ENCODE results near the gene CCDC200. TPM values are rescaled to one million over a fixed set of nuclear protein-coding genes. Genes with fewer than 3 reads are reported as not detected.
A peak's percentile ranks its signal among the peaks of the same experiment; 100 is the strongest.
"Not testable (repeated sequence)": the region's sequence is repeated elsewhere in the genome, so short reads cannot be mapped to it uniquely, and the experiment has no call there.

CCDC200 gene
- not detected for total RNA-seq

GRCh38 chr17:43228020-43228782, at the start of gene CCDC200:
Gene CCDC200 (minus strand): TSS chr17:43228623. CDS start chr17:43228554, 69 bp downstream.
- DNase-seq (ENCODE audit: low spot score in 2 of 2); intact Hi-C loops (cut with DNase I; ENCODE audit: low total_unique reads); H3K4me3 ChIP-seq (ENCODE audit: low read depth, poor library complexity, severe bottlenecking): not testable (repeated sequence)
- no CpG with 5 or more reads among the region's 7 CpGs for WGBS, 2 donors

- DNase-seq (ENCODE audit: low spot score in 2 of 2); H3K4me3 ChIP-seq (ENCODE audit: low read depth, poor library complexity, severe bottlenecking); intact Hi-C loops (cut with DNase I; ENCODE audit: low total_unique reads): not testable (repeated sequence)
- WGBS, 2 donors: no CpG with 5 or more reads among the region's 30 CpGs
Observed at GRCh38 chr17:43272914-43273313, 44.5 kb upstream of the CCDC200 start.

GRCh38 chr17:43272483-43272882, 44.1 kb upstream of the CCDC200 start:
- intact Hi-C loops (cut with DNase I; ENCODE audit: low total_unique reads); H3K4me3 ChIP-seq (ENCODE audit: low read depth, poor library complexity, severe bottlenecking): not testable (repeated sequence)
- DNase-seq (ENCODE audit: low spot score in 2 of 2): peak in 1 of 2 donors; percentile 1
- WGBS, 2 donors: no CpG with 5 or more reads among the region's 12 CpGs

DNA sequence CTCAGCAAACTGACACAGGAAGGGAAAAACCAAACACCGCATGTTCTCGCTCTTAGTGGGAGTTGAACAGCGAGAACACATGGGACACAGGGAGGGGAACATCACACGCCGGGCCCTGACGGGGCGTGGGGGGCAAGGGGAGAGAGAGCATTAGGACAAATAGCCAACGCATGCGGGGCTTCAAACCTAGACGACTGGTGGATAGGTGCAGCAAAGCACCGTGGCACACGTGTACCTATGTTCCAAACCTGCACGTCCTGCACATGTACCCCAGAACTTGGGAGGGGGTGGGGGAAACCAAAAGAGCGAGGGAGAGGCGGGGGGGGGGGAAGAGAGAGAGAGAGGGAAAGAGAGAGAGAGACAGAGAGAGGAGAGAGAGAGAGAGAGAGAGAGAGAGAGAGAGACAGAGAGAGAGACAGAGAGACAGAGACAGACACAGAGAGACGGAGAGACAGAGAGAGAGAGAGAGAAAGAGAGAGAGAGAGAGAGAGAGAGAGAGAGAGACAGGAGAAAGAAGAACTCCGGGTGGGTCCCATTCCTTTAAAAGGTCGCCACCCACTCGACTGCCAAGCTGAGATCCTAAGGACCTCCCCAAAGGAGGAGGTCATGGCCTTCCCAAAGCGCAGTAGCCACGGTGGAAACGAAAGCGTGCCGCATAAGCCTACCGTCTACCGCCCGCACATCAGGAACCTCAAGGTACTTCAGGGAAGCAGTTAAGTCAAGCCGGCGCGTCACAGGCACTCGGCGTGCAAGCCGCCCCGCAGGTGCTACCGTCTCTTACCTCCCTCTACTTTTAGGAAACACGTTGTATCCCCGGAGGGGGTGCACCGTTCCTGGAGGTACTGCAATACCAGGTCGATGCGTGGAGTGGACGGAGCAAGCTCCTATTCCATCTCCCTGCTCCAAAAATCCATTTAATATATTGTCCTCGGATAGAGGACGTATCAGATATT, 42.4 kb upstream of the CCDC200 start:
- intact Hi-C loops (cut with DNase I; ENCODE audit: low total_unique reads); DNase-seq (ENCODE audit: low spot score in 2 of 2); H3K4me3 ChIP-seq (ENCODE audit: low read depth, poor library complexity, severe bottlenecking): not testable (repeated sequence)
- WGBS, 2 donors: no CpG with 5 or more reads among the region's 43 CpGs

GRCh38 chr17:43246456-43246855, 18.0 kb upstream of the CCDC200 start:
- intact Hi-C loops (cut with DNase I; ENCODE audit: low total_unique reads); DNase-seq (ENCODE audit: low spot score in 2 of 2); H3K4me3 ChIP-seq (ENCODE audit: low read depth, poor library complexity, severe bottlenecking): not testable (repeated sequence)
- 6 to 11% methylated on average over 18 of the region's 23 CpGs for WGBS, 2 donors

DNA sequence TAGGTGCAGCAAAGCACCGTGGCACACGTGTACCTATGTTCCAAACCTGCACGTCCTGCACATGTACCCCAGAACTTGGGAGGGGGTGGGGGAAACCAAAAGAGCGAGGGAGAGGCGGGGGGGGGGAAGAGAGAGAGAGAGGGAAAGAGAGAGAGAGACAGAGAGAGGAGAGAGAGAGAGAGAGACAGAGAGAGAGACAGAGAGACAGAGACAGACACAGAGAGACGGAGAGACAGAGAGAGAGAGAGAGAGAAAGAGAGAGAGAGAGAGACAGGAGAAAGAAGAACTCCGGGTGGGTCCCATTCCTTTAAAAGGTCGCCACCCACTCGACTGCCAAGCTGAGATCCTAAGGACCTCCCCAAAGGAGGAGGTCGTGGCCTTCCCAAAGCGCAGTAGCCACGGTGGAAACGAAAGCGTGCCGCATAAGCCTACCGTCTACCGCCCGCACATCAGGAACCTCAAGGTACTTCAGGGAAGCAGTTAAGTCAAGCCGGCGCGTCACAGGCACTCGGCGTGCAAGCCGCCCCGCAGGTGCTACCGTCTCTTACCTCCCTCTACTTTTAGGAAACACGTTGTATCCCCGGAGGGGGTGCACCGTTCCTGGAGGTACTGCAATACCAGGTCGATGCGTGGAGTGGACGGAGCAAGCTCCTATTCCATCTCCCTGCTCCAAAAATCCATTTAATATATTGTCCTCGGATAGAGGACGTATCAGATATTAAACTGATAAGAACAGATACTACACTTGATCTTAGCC, 12.4 kb upstream of the CCDC200 start:
- intact Hi-C loops (cut with DNase I; ENCODE audit: low total_unique reads); DNase-seq (ENCODE audit: low spot score in 2 of 2); H3K4me3 ChIP-seq (ENCODE audit: low read depth, poor library complexity, severe bottlenecking): not testable (repeated sequence)
- no CpG with 5 or more reads among the region's 34 CpGs for WGBS, 2 donors

DNA sequence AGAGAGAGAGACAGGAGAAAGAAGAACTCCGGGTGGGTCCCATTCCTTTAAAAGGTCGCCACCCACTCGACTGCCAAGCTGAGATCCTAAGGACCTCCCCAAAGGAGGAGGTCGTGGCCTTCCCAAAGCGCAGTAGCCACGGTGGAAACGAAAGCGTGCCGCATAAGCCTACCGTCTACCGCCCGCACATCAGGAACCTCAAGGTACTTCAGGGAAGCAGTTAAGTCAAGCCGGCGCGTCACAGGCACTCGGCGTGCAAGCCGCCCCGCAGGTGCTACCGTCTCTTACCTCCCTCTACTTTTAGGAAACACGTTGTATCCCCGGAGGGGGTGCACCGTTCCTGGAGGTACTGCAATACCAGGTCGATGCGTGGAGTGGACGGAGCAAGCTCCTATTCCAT, 11.2 kb upstream of the CCDC200 start:
- intact Hi-C loops (cut with DNase I; ENCODE audit: low total_unique reads); H3K4me3 ChIP-seq (ENCODE audit: low read depth, poor library complexity, severe bottlenecking); DNase-seq (ENCODE audit: low spot score in 2 of 2): not testable (repeated sequence)
- WGBS, 2 donors: no CpG with 5 or more reads among the region's 26 CpGs

DNA sequence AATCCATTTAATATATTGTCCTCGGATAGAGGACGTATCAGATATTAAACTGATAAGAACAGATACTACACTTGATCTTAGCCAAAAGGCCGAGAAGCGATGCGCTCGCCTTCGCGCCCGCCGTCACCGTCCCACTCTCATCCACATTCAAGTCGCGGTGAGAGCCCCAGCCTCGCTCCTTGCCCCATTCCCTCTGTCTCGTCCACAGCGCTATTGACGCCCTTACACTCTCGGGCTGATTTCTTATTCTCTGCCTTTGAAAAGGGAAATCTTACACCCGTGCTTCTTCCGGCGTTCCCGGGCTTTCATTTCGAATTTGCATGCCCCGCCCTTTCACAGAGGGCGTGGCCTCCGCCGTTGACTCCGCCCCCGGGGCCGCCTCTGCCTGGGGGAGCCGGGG, 5.5 kb upstream of the CCDC200 start, which contains the start of gene RNU2-1:
Gene RNU2-1 (minus strand): TSS at position 101 of the 400 bp plus-strand sequence.
- intact Hi-C loops (cut with DNase I; ENCODE audit: low total_unique reads); DNase-seq (ENCODE audit: low spot score in 2 of 2); H3K4me3 ChIP-seq (ENCODE audit: low read depth, poor library complexity, severe bottlenecking): not testable (repeated sequence)
- WGBS, 2 donors: no CpG with 5 or more reads among the region's 31 CpGs

DNA sequence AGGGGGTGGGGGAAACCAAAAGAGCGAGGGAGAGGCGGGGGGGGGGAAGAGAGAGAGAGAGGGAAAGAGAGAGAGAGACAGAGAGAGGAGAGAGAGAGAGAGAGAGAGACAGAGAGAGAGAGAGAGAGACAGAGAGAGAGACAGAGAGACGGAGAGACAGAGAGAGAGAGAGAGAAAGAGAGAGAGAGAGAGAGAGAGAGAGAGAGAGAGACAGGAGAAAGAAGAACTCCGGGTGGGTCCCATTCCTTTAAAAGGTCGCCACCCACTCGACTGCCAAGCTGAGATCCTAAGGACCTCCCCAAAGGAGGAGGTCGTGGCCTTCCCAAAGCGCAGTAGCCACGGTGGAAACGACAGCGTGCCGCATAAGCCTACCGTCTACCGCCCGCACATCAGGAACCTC, 4.8 kb upstream of the CCDC200 start:
- H3K4me3 ChIP-seq (ENCODE audit: low read depth, poor library complexity, severe bottlenecking); intact Hi-C loops (cut with DNase I; ENCODE audit: low total_unique reads); DNase-seq (ENCODE audit: low spot score in 2 of 2): not testable (repeated sequence)
- WGBS, 2 donors: no CpG with 5 or more reads among the region's 15 CpGs

GRCh38 chr17:43232021-43232699, 3.7 kb upstream of the CCDC200 start:
- H3K4me3 ChIP-seq (ENCODE audit: low read depth, poor library complexity, severe bottlenecking); intact Hi-C loops (cut with DNase I; ENCODE audit: low total_unique reads): not testable (repeated sequence)
- 62 to 68% methylated on average over 22 of the region's 24 CpGs for WGBS, 2 donors
- DNase-seq (ENCODE audit: low spot score in 2 of 2): peak; percentile 88 to 95

- peak; percentile 19 to 49 for DNase-seq (ENCODE audit: low spot score in 2 of 2)
Observed at GRCh38 chr17:43231205-43232020, 3.0 kb upstream of the CCDC200 start.

More at GRCh38 chr17:43231205-43232020, 3.0 kb upstream of the CCDC200 start:
- WGBS, 2 donors: 69 to 79% methylated on average over 25 to 36 of the region's 40 CpGs
- H3K4me3 ChIP-seq (ENCODE audit: low read depth, poor library complexity, severe bottlenecking); intact Hi-C loops (cut with DNase I; ENCODE audit: low total_unique reads): not testable (repeated sequence)
